HepG2 (cell line): ENCODE data around the gene PCBP4. TPM values are rescaled to one million over a fixed set of nuclear protein-coding genes. Genes with fewer than 3 reads are reported as not detected.
A peak's percentile ranks its signal among the peaks of the same experiment; 100 is the strongest.

Experiments
- FOXA1 ChIP-seq, 2 experiments: fragments of 450-650 bp in 1 of 2; sonication (generic) in 1 of 2; formaldehyde crosslinking in 1 of 2; IDR thresholded peaks; 2 replicates each; pipeline versions ENCODE4 v1.4.0 to v1.6.1; 2016 to 2020; ENCODE audit warnings: missing genetic modification reagents in 1 of 2
- GABPA ChIP-seq, 2 experiments: IDR thresholded peaks; 2 replicates each; pipeline ENCODE4 v1.6.1; 2011 to 2016; ENCODE audit warnings: low read depth in 2 of 2, low read length in 1 of 2, missing biosample characterization in 1 of 2, missing genetic modification characterization in 1 of 2
- MIER2 ChIP-seq: IDR thresholded peaks from 2 replicates; pipeline ENCODE4 v1.6.1; 2016; ENCODE audit warnings: missing biosample characterization, missing genetic modification reagents
- NFKB2 ChIP-seq: sonication (generic); formaldehyde crosslinking; IDR thresholded peaks from 2 replicates; pipeline ENCODE4 v1.4.0; 2020; ENCODE audit warnings: missing genetic modification reagents, borderline replicate concordance
- PITX1 ChIP-seq: sonication (generic); formaldehyde crosslinking; IDR thresholded peaks from 2 replicates; pipeline ENCODE4 v1.5.1; 2020; ENCODE audit warnings: mild to moderate bottlenecking, missing genetic modification reagents
- TAF1 ChIP-seq: sonication (generic); formaldehyde crosslinking; IDR thresholded peaks from 2 replicates; pipeline ENCODE4 v1.4.0; 2020; ENCODE audit warnings: missing genetic modification reagents
- YEATS2 ChIP-seq: sonication (generic); formaldehyde crosslinking; IDR thresholded peaks from 2 replicates; pipeline ENCODE4 v1.4.0; 2020; ENCODE audit warnings: missing genetic modification reagents, borderline replicate concordance
- ZBTB42 ChIP-seq: sonication (generic); formaldehyde crosslinking; IDR thresholded peaks from 2 replicates; pipeline ENCODE4 v1.5.0; 2020; ENCODE audit warnings: mild to moderate bottlenecking, missing genetic modification reagents
- ZNF431 ChIP-seq: sonication (generic); formaldehyde crosslinking; IDR thresholded peaks from 2 replicates; pipeline ENCODE4 v1.9.0; 2022; ENCODE audit warnings: missing genetic modification reagents, low read depth, mild to moderate bottlenecking, borderline replicate concordance
- ZNF556 ChIP-seq: sonication (generic); formaldehyde crosslinking; IDR thresholded peaks from 2 replicates; pipeline ENCODE4 v1.4.0; 2020; ENCODE audit warnings: mild to moderate bottlenecking, missing genetic modification reagents, borderline replicate concordance
- ZNF569 ChIP-seq: sonication (generic); formaldehyde crosslinking; IDR thresholded peaks from 2 replicates; pipeline ENCODE4 v1.5.0; 2020; ENCODE audit warnings: mild to moderate bottlenecking, missing genetic modification reagents, moderate library complexity, borderline replicate concordance
- polyA plus RNA-seq, 8 experiments: library from polyadenylated mRNA; depleted of rRNA in 3 of 8; stranded (reverse) in 7 of 8; unstranded in 1 of 8; fragments of >200 nt; fragmentation: Illumina TruSeq in 4 of 8; extraction: Trizol in 4 of 8; gene quantifications; 2 replicates each; pipeline versions ENCODE4 v1.2.1 to v1.2.3, GENCODE V29; 2011 to 2016; ENCODE audit warnings: low read depth in 4 of 8, missing spikeins in 1 of 8, mixed read lengths in 1 of 8; ENCODE audit not compliant: insufficient read depth in 1 of 8
- total RNA-seq, 5 experiments: library from RNA; depleted of rRNA; stranded (reverse); fragments of >200 nt; fragmentation: Illumina TruSeq; extraction: Trizol; gene quantifications; 2 replicates each; pipeline ENCODE4 v1.2.3, GENCODE V29; 2016; ENCODE audit warnings: low read depth in 1 of 5
- TF ChIP-seq, protein P1 (sequence below): sonication (generic); formaldehyde crosslinking; IDR thresholded peaks from 2 replicates; pipeline ENCODE4 v1.4.0; 2020; ENCODE audit warnings: missing genetic modification reagents, mild to moderate bottlenecking, borderline replicate concordance
- TF ChIP-seq, protein P2 (sequence below): sonication (generic); formaldehyde crosslinking; IDR thresholded peaks from 2 replicates; pipeline ENCODE4 v1.4.0; 2020; ENCODE audit warnings: low read depth, missing genetic modification reagents
- TF ChIP-seq, protein P3 (sequence below), 2 experiments: sonication (generic) in 1 of 2; formaldehyde crosslinking in 1 of 2; IDR thresholded peaks; 2 replicates each; pipeline versions ENCODE4 v1.6.1 to v1.9.0; 2014 to 2022; ENCODE audit warnings: antibody characterized with exemption in 1 of 2, borderline replicate concordance in 1 of 2, inconsistent platforms in 1 of 2, low read depth in 1 of 2, missing genetic modification reagents in 1 of 2
- TF ChIP-seq, protein P4 (sequence below): IDR thresholded peaks from 2 replicates; pipeline ENCODE4 v1.6.1; 2016; ENCODE audit warnings: low read depth, borderline replicate concordance

PCBP4 gene
- total and polyA plus RNA-seq, 2 of the 13 experiments (the other 11 are each of a cell fraction or from before 2014, with no cell fraction given) = 36.8 to 51.3 TPM

DNA sequence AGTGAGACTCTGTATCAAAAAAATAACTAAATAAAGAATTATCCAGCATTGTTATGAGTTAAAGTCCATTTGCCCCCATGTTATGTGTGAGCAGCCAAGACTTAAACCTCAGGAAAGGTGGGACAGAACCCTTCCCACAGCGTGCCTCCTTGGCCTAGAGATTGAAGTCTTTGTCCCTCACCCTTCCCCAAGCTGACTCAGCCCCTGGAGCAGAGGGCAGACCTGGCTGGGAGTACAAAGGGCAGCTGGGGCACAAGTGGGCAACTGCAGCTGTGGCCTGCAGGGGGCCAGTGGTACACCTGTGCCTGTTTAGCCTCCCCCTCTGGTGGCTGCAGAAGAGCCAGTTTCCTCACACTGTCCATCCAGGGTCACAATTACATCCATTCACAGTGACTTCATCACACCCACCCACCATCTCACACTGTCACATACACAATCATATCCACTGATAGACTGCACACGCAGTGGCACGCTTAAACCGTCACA is 15.1 kb upstream of the PCBP4 start (continued):
- TF ChIP-seq, protein P1, sequence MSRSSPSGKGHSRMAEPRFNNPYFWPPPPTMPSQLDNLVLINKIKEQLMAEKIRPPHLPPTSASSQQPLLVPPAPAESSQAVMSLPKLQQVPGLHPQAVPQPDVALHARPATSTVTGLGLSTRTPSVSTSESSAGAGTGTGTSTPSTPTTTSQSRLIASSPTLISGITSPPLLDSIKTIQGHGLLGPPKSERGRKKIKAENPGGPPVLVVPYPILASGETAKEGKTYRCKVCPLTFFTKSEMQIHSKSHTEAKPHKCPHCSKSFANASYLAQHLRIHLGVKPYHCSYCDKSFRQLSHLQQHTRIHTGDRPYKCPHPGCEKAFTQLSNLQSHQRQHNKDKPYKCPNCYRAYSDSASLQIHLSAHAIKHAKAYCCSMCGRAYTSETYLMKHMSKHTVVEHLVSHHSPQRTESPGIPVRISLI (CRISPR knock-in tag) = 0 out of 2 replicates have a peak, but pooled peaks have one; percentile 24
- TF ChIP-seq MIER2 (CRISPR knock-in tag) (0 out of 2 replicates have a peak, but pooled peaks have one; percentile 54), NFKB2 (CRISPR knock-in tag) (peak; percentile 66; the same call in 1 of the 2 replicates), PITX1 (CRISPR knock-in tag) (peak; percentile 47), ZNF556 (CRISPR knock-in tag) (0 out of 2 replicates have a peak, but pooled peaks have one; percentile 83), ZBTB42 (CRISPR knock-in tag) (0 out of 2 replicates have a peak, but pooled peaks have one; percentile 8), GABPA (IDR thresholded peaks at IDR 0.05; ENCODE audit: low read depth, low read length) (no peak), GABPA (CRISPR knock-in tag; IDR thresholded peaks at IDR 0.05; ENCODE audit: low read depth) (peak; percentile 62; the same call in 1 of the 2 replicates), ZNF569 (CRISPR knock-in tag) (no peak), YEATS2 (peak; percentile 77; the same call in 1 of the 2 replicates), TAF1 (CRISPR knock-in tag) (peak; percentile 21; the same call in 1 of the 2 replicates), FOXA1 (IDR thresholded peaks at IDR 0.05) (no peak), FOXA1 (CRISPR knock-in tag; IDR thresholded peaks at IDR 0.05) (peak; percentile 38; the same call in 1 of the 2 replicates), ZNF431 (CRISPR knock-in tag) (peak; percentile 61; the same call in 1 of the 2 replicates)
- TF ChIP-seq, protein P2, sequence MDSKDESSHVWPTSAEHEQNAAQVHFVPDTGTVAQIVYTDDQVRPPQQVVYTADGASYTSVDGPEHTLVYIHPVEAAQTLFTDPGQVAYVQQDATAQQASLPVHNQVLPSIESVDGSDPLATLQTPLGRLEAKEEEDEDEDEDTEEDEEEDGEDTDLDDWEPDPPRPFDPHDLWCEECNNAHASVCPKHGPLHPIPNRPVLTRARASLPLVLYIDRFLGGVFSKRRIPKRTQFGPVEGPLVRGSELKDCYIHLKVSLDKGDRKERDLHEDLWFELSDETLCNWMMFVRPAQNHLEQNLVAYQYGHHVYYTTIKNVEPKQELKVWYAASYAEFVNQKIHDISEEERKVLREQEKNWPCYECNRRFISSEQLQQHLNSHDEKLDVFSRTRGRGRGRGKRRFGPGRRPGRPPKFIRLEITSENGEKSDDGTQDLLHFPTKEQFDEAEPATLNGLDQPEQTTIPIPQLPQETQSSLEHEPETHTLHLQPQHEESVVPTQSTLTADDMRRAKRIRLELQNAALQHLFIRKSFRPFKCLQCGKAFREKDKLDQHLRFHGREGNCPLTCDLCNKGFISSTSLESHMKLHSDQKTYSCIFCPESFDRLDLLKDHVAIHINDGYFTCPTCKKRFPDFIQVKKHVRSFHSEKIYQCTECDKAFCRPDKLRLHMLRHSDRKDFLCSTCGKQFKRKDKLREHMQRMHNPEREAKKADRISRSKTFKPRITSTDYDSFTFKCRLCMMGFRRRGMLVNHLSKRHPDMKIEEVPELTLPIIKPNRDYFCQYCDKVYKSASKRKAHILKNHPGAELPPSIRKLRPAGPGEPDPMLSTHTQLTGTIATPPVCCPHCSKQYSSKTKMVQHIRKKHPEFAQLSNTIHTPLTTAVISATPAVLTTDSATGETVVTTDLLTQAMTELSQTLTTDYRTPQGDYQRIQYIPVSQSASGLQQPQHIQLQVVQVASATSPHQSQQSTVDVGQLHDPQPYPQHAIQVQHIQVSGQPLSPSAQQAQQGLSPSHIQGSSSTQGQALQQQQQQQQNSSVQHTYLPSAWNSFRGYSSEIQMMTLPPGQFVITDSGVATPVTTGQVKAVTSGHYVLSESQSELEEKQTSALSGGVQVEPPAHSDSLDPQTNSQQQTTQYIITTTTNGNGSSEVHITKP (CRISPR knock-in tag) = peak; percentile 35; the same call in 1 of the 2 replicates
- TF ChIP-seq, protein P3, sequence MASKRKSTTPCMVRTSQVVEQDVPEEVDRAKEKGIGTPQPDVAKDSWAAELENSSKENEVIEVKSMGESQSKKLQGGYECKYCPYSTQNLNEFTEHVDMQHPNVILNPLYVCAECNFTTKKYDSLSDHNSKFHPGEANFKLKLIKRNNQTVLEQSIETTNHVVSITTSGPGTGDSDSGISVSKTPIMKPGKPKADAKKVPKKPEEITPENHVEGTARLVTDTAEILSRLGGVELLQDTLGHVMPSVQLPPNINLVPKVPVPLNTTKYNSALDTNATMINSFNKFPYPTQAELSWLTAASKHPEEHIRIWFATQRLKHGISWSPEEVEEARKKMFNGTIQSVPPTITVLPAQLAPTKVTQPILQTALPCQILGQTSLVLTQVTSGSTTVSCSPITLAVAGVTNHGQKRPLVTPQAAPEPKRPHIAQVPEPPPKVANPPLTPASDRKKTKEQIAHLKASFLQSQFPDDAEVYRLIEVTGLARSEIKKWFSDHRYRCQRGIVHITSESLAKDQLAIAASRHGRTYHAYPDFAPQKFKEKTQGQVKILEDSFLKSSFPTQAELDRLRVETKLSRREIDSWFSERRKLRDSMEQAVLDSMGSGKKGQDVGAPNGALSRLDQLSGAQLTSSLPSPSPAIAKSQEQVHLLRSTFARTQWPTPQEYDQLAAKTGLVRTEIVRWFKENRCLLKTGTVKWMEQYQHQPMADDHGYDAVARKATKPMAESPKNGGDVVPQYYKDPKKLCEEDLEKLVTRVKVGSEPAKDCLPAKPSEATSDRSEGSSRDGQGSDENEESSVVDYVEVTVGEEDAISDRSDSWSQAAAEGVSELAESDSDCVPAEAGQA (IDR thresholded peaks at IDR 0.05; ENCODE audit: low read depth) = peak; percentile 57; the same call in 1 of the 2 replicates
- TF ChIP-seq, protein P3 (CRISPR knock-in tag; IDR thresholded peaks at IDR 0.05; ENCODE audit: borderline replicate concordance) = no peak
- TF ChIP-seq, protein P4, sequence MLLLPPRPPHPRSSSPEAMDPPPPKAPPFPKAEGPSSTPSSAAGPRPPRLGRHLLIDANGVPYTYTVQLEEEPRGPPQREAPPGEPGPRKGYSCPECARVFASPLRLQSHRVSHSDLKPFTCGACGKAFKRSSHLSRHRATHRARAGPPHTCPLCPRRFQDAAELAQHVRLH (CRISPR knock-in tag) = peak; percentile 88; the same call in 1 of the 2 replicates
